Glomerular endothelial cell (primary cell): Measurements from ENCODE around the gene NTN1. TPM values are rescaled to one million over a fixed set of nuclear protein-coding genes. Genes with fewer than 3 reads are reported as not detected.

Experiments used
- DNase-seq: peaks from one replicate; pipeline ENCODE4 v3.0.0-alpha.2; 2011; ENCODE audit warnings: low read depth, low spot score; ENCODE audit errors: extremely low read depth
- total RNA-seq: library from RNA; depleted of rRNA; stranded (reverse); fragments of >200 nt; gene quantifications from 2 replicates; pipeline ENCODE4 v1.2.3, GENCODE V29; 2015

Gene NTN1
- total RNA-seq, 1 donor from 2014 or later: 0.82 TPM

DNA sequence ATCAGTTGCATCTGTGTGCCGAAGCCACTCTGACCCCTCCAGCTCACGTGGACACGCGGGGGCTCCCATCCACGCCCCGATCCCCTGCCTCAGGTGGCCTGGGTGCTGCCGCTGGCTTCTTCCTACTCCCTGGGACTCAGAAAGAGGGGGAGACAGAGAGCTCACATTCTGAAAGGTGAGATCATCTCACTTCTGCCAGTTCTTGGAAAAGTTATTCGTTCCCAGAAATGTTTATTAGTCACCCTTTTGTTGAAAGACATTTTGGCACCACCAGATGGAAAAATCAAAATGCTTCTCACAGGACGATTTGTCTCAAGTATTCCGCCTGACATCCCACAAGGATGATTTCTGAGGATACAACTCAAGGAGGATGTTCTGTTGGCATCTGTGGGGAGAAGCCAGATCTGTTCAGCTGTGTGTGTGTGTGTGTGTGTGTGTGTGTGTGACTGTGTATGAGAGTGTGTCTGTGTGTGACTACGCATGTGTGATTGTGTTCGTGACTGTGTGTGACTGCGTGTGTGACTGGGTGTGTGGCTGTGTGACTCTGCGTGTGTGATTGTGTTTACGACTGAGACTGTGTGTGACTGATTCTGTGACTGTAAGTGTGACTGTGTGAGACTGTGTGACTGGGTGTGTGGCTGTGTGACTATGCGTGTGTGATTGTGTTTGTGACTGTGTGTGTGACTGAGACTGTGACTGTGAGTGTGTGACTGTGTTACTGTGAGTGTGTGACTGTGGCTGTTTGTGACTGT, 207.3 kb downstream of the NTN1 start:
- no peak for DNase-seq

DNA sequence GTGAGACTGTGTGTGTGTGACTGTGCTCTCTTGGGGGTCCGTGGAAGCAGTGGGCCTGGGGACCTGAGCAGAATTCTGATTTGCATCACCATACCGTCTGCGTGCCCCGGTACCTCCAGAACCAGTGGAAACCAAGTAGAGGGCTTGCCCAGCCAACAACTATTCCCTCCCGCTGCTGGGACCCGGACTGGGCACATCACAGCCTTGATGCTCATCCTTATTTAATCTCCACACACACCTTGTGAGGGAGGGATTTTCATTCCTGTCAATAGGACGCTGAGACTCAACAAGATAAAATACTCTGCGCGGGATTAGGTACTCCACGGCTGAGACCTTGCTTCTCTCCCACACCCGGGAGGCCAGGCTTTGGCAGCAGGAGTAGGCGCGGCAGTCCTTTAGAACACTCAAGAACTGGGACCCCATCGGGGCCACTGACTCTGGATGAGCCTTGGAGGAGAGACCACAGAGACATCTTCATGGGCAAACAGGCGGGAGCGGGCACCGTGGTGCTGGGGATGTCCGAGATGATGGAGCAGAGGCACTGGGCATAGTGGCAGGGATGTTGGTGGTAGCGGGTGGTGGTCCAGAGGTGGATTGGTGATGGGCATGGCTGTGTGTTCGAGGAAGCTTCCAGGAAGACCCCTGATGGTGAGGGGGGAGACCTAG, 208.0 kb downstream of the NTN1 start:
- no peak for DNase-seq

DNA sequence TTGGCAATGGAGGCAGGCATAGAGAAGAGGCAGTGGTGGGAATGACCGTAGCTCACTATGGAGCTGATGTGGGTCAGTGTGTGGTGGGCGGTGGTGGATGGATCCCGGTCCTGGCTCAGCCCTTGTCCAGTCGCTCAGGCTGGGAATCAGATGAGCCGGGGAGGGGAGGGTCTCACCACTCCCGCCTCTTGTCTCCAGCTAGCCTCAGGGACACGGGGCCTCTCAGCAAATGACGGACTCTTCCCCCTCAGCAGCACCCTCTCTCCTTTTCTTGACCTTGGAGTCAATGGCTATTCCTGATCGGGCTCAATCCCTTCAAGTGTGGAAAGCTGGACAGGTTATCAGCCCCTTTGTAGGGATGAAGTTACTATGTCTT, 208.5 kb downstream of the NTN1 start:
- no peak for DNase-seq

DNA sequence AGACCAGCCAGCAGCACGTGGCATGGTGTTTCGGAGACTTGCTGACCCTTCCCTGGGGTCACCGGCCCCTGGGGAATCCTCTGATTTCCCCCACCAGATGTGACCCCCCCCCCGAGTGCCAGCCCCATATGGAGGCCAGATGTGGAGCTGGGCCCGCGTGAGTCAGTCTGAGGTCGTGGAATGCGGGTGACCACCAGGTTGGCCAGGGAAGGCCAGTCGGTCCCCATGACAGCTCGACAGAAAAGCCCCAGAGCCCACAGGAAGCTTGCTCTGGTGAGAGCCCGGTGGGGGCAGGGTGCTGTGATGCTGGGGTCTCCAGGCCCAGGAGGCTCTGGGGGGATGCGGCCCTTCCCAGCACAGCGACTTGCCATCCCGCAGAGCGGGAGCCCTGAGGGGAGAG, 209.0 kb downstream of the NTN1 start:
- DNase-seq: no peak

DNA sequence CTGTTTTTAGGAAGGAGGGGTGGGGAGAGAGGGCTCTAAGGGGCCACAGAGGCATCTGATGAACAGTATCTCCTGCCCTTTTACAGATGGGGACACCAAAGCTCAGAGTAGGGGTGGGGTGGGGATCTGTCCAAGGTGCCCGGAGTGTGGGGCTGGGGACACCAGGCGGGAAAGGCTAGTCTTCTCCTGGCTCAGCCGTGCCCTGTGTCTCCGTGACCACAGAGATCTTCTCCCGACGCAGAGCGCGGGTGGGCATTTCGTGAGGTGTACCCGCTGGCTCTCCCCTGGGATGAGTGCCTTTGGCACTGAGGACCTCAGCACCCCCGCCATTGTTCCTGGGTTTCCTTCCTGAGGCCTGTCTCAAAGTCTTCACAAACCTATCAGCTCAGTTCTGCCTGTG, 209.6 kb downstream of the NTN1 start:
- no peak for DNase-seq

DNA sequence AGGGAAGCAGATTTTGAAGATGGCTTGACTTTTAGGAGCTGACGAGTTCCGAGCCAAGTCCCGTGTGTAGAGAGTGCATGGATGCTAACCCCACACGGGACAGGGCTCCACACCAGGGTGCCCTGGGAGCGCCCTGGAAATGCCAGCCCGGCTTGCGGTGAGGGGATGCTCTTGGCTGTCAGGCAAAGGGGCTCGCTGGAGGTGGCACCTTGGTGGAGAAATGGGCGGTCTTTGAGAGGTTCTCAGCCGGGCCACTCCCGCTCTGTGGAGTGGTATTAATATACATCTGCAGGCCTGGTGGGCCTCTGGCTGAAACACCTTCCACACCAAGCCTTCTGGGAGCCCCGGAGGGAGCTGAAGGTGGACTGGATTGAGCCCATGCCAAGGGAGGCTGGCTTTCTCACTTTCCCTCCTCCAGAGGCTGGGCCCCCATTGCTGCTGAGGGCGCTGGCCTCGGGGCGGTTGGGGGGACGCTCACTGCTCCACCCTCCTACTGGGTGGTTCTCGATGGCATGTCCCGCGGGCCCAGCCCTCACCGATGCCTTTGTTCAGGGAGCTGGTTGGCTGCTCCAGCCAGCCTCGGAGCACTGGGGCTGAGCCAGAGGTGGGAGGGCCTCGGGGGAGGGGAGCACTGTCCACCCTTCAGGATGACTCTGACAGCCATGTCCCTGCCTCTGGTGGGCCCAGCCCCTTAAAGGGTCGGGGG, 210.3 kb downstream of the NTN1 start:
- DNase-seq: no peak

DNA sequence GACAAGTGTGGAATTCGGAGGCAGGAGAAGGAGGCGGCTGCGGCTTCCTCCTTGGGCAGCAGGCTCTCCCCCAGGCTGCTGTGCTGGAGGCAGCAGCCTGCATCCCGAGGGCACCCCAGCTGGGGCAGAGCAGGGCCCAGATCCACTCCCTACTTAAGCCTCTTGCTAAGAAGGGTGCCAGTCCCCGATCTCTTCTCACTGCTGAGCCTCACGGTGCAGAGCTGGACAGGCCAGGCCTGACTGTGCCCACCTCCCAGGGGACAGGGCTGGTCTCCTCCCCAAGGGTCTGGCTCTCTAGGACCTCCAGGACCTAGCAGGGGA, 210.8 kb downstream of the NTN1 start:
- DNase-seq: no peak

DNA sequence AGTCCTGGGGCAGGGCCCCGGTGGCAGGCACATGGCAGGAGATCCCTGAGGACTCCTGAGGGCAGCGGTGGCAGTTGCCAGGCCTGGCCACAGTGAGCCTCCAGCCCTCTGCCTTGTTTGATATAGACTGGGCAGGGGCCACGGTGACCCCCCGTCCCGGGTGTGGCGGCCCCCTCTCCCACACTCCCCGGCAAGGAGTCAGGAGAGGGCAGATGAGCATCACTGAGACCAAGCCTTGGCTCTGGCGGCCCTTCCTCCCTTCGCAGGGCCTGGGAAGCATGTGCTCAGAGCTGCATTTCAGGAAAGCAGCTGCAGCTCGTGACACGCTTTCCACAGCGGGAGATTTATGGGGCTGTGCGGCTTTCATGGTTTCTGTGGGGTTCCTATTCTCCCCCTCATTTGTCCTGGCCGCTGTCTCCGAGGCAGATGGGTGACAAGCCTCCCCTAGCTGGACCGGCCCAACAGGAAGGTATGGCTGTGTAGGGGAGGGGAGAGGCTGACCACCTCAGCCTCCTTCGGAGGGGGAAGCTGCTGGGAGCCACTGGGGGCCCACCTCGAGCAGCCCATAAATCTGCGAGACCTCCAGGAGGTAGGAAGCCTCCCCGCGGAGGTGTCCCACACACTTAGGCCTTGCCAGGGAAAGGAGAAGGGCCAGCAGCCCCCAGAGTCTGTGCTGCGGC, 211.4 kb downstream of the NTN1 start:
- no peak for DNase-seq

DNA sequence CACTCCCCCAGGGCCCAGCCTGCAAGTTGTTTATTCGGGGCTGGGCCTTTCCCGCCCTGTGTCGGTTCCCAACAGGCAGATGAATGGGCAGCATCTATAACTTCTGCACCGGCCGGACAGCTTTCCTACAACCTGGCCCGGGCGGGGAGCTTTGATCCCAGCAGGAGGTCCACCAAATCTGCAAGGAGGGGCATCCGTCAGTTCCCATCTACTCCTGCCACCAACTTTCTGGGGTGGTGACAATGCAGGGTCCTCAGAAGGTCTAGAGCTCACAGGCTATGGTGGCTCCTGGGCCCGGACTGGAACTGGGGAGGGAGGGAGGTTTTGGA, 211.9 kb downstream of the NTN1 start:
- DNase-seq: no peak

DNA sequence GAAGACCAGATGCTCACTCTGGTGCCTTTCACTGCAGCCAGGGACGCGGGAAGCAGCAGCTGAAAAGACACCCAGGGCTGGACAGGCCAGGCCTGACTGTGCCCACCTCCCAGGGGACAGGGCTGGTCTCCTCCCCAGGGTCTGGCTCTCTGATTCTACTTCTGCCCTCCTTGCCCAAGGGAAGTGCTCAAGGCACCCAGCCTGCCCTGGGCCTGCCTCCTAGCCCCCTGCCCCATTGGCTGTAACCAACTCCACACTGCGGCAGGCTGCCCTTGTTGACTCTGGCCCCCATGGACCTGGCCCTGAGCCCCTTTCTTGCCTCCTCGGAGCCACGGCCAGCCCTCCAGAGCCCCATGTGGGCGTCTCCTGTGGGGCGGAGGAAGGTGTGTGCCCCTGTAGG, 212.5 kb downstream of the NTN1 start:
- DNase-seq: no peak

DNA sequence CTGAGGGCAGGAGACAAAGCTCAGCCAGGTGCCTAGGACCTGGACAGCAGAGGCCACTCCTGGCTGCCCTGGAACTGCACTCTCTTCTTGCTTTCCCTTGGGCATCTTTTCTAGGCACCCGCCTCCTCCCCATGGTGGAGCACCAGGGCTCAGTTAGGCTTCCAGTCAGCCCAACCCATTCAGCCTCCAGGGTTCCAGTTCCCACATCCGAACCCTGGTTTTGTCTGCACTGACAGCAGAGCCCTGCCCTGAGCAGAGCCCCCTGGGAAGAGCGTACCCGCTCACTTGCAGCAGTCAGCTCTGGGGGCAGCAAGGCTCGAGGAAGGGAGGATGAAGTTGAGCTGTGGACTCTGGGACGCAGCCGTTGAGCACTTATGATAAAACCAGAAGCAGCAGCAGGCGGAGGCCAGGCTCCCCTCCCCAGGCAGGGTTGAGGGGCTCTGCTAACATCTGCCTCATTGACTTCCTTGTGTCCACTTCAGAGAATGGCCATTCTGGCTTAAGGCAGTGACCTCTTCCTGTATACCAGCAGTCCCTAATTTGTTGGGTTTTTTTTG, 213.2 kb downstream of the NTN1 start:
- no peak for DNase-seq

DNA sequence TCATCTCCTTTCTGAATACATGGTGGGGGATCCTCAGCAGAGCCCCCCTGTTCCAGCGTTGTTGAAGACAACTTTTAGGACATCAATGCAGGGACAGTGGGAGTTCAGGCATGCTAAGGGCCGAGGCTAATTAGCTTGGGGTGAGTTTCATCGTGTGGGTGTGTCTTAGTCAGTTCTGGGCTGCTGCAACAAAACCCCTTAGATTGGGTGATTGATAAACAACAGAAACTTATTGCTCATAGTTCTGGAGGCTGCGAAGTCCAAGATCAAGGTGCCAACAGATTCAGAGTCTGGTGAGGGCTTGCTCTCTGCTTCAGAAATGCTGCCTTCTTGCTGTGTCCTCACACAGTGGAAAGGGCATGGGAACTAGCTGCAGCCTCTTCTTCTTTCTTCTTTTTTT, 214.0 kb downstream of the NTN1 start:
- DNase-seq: no peak

DNA sequence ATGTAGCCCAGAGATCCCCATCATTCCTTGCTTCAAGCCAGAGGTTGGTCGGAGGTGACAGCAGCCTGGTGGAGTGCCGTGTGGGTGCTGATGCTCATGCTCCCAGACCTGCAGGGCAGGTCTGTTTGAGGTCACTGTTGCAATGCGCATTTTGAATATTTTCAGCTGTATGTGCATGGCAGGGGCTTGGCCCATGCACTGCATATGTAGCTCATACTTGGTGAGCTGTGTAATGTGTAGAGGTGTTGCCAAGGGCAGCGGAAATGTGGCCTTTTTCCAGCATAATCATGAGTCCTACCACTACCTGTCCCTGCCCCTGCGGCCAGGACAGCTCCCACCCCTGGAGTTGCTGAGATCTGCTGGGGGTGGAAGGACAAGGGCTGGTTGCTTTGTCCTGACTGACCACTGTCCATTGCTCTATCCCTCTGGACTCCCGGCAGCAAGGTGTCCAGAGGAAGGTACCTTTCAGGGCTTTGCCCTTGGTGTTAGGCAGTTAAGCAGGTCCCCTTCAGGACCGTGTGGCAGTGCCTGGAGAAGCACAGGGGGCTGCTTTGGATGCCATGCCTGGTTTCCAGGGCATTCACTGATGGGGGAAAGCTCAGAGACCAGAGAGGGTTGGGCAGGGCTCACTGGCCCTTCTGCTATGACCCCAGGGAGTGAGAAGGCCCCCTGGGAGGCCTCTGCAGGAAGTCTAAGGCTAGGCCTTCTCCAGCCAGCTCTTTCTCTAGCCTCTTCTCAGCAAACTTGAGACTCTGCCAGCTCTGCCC, 215.2 kb downstream of the NTN1 start:
- no peak for DNase-seq

DNA sequence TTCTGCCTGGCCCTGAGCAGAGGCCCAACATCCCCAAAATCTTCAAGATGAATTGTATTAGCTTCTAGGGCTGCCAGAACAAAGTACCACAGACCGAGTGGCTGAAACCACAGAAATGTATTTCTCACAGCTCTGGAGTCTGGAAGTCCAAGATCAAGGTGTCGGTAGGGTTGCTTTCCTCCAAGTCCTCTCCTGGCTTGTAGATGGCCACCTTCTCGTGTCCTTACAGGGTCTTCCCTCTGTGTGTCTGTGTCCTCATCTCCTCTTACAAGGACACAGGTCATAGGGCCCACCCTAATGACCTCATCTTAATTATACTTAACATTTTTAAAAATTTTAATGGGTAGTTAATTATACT, 215.7 kb downstream of the NTN1 start:
- DNase-seq: no peak

DNA sequence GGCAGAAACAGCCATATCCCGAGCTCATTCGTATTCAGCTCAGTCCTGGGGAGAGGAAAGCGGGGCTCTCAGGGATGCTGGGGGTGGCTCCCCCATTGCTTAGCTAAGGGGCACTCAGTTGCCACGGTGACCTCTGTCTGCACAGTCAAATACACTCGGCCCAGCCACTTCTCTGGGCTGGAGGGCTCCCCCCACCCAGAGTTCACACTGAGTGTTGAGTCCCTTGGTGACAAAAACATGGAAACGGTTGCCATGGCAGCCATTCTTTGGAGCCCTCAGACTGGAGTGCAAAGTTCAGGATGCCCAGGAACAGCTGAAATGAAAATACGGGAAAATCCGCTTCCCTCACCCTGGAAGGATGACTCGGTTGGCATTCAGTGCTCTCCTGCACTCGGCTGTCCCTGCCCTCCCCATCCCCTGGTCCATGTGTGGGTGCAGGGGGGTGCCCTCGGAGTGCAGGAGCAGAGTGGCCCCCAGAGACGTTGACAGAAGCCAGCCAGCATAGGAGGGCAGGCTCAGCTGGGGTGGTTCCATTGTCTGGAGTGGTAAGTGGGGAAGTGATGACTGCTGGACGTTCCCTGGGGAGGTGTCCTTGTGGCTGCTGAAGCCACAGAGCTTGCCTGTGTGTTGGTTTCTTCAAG, 216.5 kb downstream of the NTN1 start:
- DNase-seq: no peak

DNA sequence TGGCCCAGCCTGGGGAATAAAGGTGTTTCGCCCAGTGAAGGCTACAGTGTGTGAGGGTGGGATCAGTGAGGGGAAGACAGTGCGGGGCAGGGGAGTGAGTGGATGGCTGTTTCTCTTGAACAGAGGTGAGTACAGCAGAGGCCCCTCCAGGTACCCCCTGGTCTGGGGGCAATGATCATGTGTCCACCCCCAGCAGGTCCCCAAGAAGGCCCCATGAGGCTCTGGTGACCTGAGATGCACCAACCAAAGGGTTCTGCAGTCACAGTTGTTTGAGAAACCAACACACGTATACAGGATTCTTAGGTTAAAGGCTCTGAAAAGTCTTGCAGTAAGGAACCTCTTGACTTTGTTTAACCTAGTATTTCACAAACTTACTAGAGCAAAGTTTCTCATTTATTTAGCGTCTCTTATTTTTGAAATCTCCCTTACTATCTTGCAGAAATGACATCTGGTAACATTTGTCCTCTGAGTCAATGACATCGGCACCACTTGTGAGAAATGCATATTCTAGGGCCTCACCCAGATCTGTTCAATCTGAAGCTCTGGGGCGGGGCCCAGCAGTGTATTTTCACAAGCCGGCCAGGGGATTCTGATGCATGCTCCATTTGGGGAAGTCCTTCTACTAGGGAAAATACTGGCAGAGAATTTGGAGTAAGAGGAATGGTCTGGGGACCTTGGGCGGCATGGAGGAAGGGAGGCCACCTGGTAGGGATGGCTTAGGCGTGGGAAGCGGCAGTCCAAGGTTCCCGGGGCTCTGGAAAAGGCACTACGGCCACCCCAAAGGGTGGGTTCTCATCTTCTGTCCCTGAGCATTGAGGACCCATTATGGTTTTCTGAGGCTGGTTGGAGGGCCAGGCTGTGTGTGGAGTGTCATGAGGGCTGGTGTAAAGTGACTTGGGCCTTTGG, 217.3 kb downstream of the NTN1 start:
- DNase-seq: no peak

DNA sequence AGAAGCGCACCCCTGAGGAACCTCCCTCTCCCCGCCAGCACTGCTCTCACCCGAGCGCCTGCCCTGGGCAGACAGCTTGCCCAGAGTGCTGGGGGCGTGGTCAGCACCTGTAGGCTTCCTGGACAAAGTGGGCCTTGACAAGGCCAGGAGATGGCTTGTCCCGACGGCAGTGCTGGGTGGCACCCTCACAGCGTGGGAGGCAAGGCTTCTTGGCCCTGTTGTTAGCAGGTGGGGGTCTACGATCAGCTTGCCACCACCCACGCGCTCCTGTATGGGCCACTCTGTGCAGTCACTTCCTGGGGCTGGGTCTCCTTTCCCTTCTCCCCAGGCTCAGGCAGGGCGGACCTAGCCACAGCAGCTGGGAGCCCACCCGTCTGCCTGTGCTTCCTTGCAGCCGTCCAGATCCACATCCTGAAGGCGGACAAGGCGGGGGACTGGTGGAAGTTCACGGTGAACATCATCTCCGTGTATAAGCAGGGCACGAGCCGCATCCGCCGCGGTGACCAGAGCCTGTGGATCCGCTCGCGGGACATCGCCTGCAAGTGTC, 218.0 kb downstream of the NTN1 start:
- DNase-seq: no peak

DNA sequence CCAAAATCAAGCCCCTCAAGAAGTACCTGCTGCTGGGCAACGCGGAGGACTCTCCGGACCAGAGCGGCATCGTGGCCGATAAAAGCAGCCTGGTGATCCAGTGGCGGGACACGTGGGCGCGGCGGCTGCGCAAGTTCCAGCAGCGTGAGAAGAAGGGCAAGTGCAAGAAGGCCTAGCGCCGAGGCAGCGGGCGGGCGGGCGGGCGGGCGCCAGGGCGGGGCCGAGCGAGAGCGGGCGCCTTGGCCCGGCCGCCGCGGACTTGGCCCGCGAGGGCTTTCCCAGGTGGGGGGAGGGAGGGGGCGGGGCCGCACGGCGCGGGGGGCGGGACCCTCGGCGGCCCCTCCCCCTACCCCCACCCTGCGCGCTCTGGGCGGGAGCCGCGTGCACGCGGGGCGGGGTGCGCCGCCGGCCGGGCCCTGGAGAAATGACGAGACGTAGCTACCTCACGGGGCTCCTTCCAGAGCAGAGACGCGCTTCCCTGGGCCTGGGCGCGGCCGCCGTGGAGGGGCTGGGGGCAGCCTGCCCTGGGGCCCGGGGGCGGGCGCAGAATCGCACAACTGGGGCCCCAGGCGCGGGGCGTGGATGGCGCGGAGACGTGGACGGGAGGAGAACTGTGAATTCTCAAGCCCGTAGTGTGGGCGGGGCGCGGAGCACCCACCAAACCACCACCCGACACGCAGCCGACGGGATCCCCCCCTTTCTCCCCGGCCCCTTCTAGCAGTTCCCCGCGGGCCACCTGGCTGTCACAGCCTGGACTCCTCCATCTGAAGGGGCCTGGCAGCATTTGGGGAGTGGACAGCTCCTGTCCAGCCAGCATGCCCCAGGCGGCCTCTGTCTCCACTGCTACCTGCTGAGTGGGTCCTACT, 218.7 kb downstream of the NTN1 start:
- no peak for DNase-seq
